Measurements from ENCODE around the gene PI4K2A. TPM values are rescaled to one million over a fixed set of nuclear protein-coding genes. Genes with fewer than 3 reads are reported as not detected.

PI4K2A gene
- 22.0 and 22.1 TPM in 2 replicates for total RNA-seq
- long read RNA-seq, partial matches to known transcripts, result 4 of 14 reads
- long read RNA-seq, other reads (novel, unspliced or antisense), result 10 of 14 reads

DNA sequence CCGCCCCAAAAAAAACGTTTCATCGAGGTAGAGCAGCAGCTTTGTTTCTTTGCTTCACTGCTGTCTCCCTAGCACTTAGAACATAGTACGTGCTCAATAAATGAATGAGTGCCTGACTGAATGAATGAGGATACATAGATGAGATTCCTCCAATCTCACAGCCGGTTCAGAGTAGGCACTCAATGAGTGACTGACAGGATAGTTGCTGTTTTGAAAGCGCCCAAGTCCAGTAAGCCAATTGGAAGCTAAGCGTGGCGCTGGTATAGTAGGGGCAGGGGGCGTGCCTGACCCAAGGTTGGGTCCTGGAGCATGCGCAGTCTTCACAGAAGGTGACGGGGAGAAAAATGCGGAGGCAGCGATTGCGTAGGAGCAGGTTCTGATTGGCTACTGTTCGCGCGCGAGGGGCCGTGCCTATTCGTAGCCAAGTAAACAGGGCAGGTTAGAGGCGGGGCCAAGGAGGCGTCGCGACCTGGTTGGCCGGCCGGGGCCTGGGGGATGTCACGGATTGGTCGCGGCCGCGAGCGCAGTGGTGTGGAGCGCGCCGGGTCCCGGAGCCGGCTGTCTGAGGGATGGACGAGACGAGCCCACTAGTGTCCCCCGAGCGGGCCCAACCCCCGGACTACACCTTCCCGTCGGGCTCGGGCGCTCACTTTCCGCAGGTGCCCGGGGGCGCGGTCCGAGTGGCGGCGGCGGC is at the start of gene PI4K2A:
Gene PI4K2A (plus strand): TSS at position 498 of the 694 bp plus-strand sequence. CDS start 72 bp downstream, at position 570.
- peak within 1 kb of the TSS; percentile 92 for H3K4me3 Mint-ChIP-seq (ENCODE audit: unreplicated experiment)
- H3K27me3 Mint-ChIP-seq (ENCODE audit: unreplicated experiment), result no peaks in the 10 kb centered on the region
- H3K4me1 Mint-ChIP-seq (ENCODE audit: unreplicated experiment), result peaks cover 17% of the 10 kb centered on the region
- H3K27ac Mint-ChIP-seq (ENCODE audit: unreplicated experiment), result peak within 1 kb of the TSS; percentile 96
- peaks cover 6% of the 10 kb centered on the region for H3K36me3 Mint-ChIP-seq (ENCODE audit: unreplicated experiment)
- no peaks in the 10 kb centered on the region for H3K9me3 Mint-ChIP-seq (ENCODE audit: unreplicated experiment)
- DNase-seq (ENCODE audit: extremely low spot score, unreplicated experiment), result peak; percentile 99
- TF ChIP-seq CTCF (IDR thresholded peaks at IDR 0.05), result no peak

GRCh38 chr10:97590748-97591495 is 49.5 kb upstream of the PI4K2A start:
- Mint-ChIP-seq H3K27ac (ENCODE audit: unreplicated experiment) (no peak overlapping the region), H3K4me3 (ENCODE audit: unreplicated experiment) (no peak overlapping the region), H3K4me1 (ENCODE audit: unreplicated experiment) (peaks cover 16% of the 10 kb centered on the region), H3K36me3 (ENCODE audit: unreplicated experiment) (no peaks in the 10 kb centered on the region), H3K27me3 (ENCODE audit: unreplicated experiment) (no peaks in the 10 kb centered on the region), H3K9me3 (ENCODE audit: unreplicated experiment) (no peaks in the 10 kb centered on the region)
- no peak for DNase-seq (ENCODE audit: extremely low spot score, unreplicated experiment)
- no peak for TF ChIP-seq CTCF (IDR thresholded peaks at IDR 0.05)

GRCh38 chr10:97593421-97593820 is 47.0 kb upstream of the PI4K2A start:
- Mint-ChIP-seq H3K27ac (ENCODE audit: unreplicated experiment) (peak overlapping the region; percentile 21), H3K9me3 (ENCODE audit: unreplicated experiment) (no peaks in the 10 kb centered on the region), H3K36me3 (ENCODE audit: unreplicated experiment) (no peaks in the 10 kb centered on the region), H3K27me3 (ENCODE audit: unreplicated experiment) (no peaks in the 10 kb centered on the region), H3K4me1 (ENCODE audit: unreplicated experiment) (peaks cover 36% of the 10 kb centered on the region), H3K4me3 (ENCODE audit: unreplicated experiment) (no peak overlapping the region)
- no peak for TF ChIP-seq CTCF (IDR thresholded peaks at IDR 0.05)
- no peak for DNase-seq (ENCODE audit: extremely low spot score, unreplicated experiment)

DNA sequence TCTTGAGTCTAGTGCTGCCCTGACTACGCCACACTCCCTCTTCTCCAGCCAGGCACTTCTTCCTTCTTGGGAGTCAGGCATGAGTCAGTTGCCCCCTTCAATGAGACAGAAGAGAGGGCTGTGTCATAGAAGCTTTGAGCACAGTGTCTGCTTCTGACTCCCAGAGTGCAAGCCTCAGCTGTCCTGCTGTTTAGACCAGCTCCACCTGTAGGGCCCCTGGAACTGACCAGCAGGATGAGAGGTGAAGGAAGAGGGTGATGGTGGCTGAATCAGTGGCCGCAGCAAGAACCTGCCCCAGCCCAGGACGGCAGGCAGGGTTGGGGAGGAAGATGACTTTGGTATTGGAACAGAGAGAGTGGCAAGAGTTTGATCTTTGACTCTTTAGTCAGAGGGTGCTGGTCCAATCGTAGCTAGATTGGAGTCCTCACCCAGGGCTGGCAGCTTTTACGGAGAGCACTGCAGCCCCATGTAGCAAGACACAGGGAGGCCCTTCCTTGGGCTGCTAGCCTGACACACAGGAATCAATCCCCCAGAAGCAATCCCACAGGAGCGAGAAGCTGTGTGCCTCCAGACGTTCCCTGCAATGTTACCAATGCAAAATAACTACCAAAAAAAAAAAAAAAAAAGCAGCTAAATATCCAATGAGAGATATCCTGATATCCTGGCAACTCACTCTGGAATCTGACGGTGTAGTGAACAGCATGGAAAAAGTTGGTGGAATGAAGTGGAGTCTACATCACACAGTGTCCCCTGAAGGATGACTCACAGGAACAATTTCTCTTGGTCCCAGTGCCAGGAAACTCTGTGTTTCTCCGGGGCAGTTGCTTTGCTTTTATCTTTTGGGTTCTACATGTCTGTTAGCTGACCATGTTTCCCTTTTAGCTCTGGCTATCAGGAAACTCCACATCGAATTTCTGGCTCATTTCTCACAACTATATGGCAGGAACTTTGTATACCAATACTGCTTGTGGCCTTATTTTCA is 44.1 kb upstream of the PI4K2A start:
- Mint-ChIP-seq H3K4me1 (ENCODE audit: unreplicated experiment) (peaks cover 34% of the 10 kb centered on the region), H3K4me3 (ENCODE audit: unreplicated experiment) (no peak overlapping the region), H3K27ac (ENCODE audit: unreplicated experiment) (peak overlapping the region; percentile 91), H3K9me3 (ENCODE audit: unreplicated experiment) (no peaks in the 10 kb centered on the region), H3K27me3 (ENCODE audit: unreplicated experiment) (no peaks in the 10 kb centered on the region), H3K36me3 (ENCODE audit: unreplicated experiment) (no peaks in the 10 kb centered on the region)
- no peak for DNase-seq (ENCODE audit: extremely low spot score, unreplicated experiment)
- no peak for TF ChIP-seq CTCF (IDR thresholded peaks at IDR 0.05)

Measured in osteocyte (in vitro differentiated cells).